RWPE1 (cell line): ENCODE results near the gene GP1BB.

Experiments
- CTCF ChIA-PET: fragments of 350-600 bp; sonication (Branson Sonifier 250); formaldehyde crosslinking; extraction: SDS; loops from one replicate; lab custom pipeline; 2021; lab: Yijun Ruan, JAX
- POLR2A ChIA-PET: fragments of 400-600 bp; formaldehyde crosslinking; extraction: SDS; loops from one replicate; lab custom pipeline; 2020; ENCODE audit warnings: antibody characterized with exemption; ENCODE audit not compliant: low non-redundant PET; lab: Yijun Ruan, JAX
- DNase-seq: peaks from one replicate; pipeline ENCODE4 v3.0.0; 2012; ENCODE audit warnings: low spot score
- H3K27ac ChIP-seq: fragments of 450-650 bp; 2 replicates; pipeline ENCODE4 v1.5.1; 2017
- TF ChIP-seq, protein P1 (sequence below): fragments of 450-650 bp; conservative IDR thresholded peaks from 2 replicates; pipeline ENCODE4 v1.5.1; 2017; ENCODE audit warnings: low read depth, mild to moderate bottlenecking

The GP1BB gene

DNA sequence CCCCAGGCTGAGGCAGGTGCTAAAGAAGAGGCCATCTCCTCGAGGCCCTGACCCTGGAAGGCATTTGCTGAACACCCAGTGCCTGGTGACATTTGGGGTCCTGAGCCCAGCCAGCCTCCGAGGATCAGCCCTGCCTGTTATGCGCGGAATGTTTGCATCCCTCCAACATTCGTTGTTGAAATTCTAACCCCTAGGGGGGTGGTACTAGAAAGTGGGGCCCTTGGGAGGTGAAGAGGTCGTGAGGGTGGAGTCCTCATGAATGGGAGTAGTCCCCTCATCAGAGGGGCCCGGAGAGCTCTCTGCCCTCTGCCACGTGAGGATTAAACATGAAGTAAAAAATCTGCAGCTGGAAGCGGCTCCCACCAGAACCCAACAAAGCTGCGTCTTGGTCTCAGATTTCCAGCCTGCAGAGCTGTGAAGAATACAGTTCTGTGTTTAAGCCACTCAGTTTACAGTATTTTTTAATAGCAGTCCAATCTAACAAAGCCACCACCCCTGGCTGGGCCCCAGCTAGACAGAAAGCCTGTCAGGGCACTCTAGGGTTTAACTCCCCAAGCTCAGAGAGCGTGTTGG lies 44.3 kb upstream of the GP1BB start:
- ChIA-PET POLR2A (no interaction called here), CTCF (interaction anchor here (0.7 to 1.8 kb wide), 5 partner anchors 10 to 43 kb away, joined by 3 to 7 read pairs (median 4); no protein-coding TSS in a partner anchor)
- TF ChIP-seq, protein P1, sequence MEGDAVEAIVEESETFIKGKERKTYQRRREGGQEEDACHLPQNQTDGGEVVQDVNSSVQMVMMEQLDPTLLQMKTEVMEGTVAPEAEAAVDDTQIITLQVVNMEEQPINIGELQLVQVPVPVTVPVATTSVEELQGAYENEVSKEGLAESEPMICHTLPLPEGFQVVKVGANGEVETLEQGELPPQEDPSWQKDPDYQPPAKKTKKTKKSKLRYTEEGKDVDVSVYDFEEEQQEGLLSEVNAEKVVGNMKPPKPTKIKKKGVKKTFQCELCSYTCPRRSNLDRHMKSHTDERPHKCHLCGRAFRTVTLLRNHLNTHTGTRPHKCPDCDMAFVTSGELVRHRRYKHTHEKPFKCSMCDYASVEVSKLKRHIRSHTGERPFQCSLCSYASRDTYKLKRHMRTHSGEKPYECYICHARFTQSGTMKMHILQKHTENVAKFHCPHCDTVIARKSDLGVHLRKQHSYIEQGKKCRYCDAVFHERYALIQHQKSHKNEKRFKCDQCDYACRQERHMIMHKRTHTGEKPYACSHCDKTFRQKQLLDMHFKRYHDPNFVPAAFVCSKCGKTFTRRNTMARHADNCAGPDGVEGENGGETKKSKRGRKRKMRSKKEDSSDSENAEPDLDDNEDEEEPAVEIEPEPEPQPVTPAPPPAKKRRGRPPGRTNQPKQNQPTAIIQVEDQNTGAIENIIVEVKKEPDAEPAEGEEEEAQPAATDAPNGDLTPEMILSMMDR = no peak
- no peak overlapping the region for H3K27ac ChIP-seq
- no peak for DNase-seq

DNA sequence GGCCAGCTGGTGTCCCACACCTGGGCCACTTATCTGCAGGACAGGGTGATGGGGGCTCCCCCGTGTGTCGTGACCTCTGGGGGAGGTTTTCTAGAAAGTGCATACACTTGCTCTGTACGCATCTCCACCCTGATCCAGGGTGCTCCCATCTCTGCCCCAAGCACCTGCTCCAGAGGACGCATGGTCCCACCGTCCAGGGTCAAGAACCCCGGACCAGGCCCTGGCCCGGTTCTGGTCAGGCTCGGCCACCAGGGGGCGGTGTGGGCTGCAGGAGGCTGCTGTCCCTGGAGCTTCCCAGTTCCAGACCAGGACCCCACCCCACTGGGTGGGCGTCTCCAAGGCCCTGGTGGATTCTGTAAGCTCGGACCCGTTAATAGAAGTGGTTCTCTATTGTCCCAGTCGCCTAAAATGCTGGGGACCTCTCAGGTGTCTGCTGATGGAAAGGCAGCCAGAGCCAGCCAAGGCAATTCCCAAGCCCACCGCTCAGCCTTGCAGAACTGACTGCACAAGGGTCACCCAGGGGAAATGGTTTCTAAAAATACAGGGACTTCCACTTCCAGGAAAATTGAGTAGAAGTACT lies 43.7 kb upstream of the GP1BB start:
- POLR2A ChIA-PET = no interaction called here
- TF ChIP-seq, protein P1 = peak; percentile 67
- no peak for DNase-seq
- CTCF ChIA-PET = interaction anchor here (0.5 to 1.8 kb wide), 9 partner anchors 9 to 226 kb away, joined by 3 to 8 read pairs (median 4); partner anchors contain the start of gene TBX1
- no peak overlapping the region for H3K27ac ChIP-seq

DNA sequence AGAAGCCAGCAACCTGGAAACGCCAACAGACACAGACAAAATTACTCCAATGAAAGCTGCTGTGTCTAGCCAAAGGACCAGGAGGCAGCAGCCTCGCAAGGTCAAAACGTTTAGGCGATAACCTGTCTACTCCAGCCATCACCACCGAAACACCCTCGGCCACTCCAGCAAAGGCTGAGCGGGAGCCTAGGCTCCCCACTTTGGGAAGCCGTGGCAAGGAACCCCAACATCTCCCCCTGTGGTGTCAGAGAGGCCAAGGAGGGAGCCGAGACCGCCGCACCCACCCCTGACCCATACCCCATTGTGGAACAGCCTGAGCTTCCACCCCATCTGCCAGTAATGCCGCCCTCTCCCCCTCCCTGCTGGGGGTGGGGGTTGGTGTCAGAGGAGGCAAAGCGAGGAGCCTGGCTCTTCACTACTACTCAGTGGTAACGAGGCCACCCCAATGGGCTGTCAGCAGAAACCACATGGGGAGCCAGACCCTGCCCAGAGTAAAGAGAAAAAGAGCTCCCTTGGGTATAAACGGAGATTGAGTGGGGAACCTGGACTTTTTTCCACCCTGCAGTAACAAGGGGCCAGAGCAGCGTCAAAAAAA lies 43.0 kb upstream of the GP1BB start:
- POLR2A ChIA-PET = no interaction called here
- TF ChIP-seq, protein P1 = no peak
- no peak overlapping the region for H3K27ac ChIP-seq

DNA sequence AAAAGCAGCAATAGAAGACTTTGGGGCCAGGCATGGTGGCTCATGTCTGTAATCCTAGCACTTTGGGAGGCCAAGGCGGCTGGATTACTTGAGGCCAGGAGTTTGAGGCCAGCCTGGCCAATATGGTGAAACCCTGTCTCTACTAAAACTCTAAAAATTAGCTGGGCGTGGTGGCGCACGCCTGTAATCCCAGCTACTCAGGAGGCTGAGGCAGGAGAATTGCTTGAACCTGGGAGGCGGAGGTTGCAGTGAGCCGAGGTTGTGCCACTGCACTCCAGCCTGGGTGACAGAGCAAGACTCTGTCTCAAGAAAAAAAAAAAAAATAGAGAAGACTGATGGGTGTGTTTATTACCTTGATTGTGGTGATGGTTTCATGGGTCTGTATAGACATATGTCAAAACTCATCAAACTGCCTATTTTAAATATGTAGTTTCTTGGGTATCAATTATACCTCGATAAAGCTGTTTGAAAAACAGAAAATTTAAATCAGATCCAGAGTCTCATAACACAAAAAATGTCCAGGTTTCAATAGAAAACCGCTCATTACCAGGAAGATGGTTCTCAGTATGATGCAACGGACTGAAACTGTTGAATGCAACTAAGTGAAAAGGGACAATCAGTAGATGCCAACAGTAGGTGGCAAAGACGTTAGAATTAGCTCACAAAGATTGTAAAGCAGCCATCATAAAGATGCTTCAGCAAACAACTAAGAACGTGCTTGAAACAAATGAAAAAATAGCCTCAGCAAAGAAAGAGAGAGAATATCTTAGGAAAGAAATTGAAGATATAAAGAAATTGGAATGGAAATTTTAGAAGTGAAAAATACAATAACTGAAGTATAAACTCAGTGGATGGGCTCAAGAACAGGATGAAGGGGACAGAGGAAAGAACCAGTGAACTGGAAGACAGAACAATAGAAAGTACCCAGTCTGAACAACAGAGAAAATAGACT lies 42.2 kb upstream of the GP1BB start:
- POLR2A ChIA-PET = no interaction called here
- CTCF ChIA-PET = interaction anchor here (0.6 kb wide), 1 partner anchor 65 kb away, joined by 4 read pairs; no protein-coding TSS in a partner anchor
- no peak overlapping the region for H3K27ac ChIP-seq
- TF ChIP-seq, protein P1 = no peak
- DNase-seq = no peak

More for the DNA sequence above, 43.0 kb upstream of the GP1BB start:
- CTCF ChIA-PET = interaction anchor here (0.5 to 1.8 kb wide), 8 partner anchors 8 to 227 kb away, joined by 3 to 8 read pairs (median 4); partner anchors contain the start of gene TBX1
- DNase-seq = no peak

DNA sequence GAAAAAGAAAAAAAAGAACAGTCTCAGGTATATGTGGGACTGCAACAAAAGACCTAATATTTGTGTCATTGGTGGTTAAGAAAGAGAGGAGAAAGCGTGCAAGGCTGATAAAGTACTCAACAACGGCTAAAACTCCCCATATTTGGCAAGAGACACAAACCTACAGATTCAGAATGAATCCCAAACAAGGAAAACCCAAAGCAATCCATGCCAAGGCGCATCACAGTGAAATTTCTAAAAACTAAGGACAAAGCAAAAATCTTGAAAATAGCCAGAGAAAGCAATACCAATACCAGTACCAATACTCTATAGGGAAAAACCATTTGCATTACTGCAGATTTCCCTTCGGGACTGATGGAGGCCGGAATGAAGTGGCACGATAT lies 41.5 kb upstream of the GP1BB start:
- DNase-seq = no peak
- TF ChIP-seq, protein P1 = no peak
- POLR2A ChIA-PET = no interaction called here
- no peak overlapping the region for H3K27ac ChIP-seq
- CTCF ChIA-PET = no interaction called here

DNA sequence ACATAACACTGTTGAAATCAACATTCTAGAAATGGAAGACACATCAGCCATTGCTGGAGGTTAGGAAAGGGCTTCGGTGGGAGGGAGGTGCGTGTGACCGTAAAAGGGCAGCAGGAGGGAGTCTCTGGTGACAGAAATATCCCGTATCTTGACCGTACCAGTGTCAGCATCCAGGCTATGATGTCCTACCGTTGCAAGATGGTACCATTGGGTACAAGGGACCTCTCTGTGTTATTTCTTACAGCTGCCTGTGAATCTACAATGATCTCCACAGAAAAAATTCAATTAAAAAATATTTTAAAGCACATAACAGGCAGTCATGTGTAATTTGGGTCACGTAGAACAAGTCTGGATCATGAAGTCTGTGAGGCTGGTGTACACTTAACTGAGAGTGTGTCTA lies 36.4 kb upstream of the GP1BB start:
- H3K27ac ChIP-seq = no peak overlapping the region
- no peak for DNase-seq
- ChIA-PET CTCF (no interaction called here), POLR2A (no interaction called here)
- TF ChIP-seq, protein P1 = no peak
